ENCODE results near the gene TMEM81.

TMEM81 gene

DNA sequence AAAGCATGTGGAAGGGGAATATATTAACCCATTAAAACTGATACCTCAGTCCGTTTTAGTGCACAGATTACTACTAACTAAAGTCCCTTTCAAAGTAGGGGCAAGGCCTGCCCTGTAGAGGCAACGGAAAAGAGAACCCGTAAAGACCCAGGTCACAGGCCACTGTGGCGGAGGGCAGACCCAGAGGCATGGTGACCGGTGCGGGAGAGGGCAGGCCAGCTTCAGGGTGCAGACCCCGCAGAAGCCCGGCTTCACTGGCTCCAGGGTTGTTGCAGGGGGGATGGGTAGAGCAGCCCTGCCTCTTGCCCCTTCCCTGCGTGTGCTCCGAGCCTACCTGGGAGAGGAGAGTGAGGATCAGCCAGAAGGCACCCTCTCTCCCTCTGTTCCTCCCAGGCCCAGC is 23.5 kb downstream of the TMEM81 start:
- Histone ChIP-seq H3F3A (ENCODE audit: insufficient read depth, low read length) (no peaks in the 10 kb centered on the region), H3K9ac (ENCODE audit: low read length) (no peak overlapping the region), H3K9me2 (ENCODE audit: low read depth, low read length) (no peaks in the 10 kb centered on the region), H3K4me2 (ENCODE audit: low read length) (no peak overlapping the region), H3K27me3 (ENCODE audit: insufficient read depth, low read length) (peaks cover 11% of the 10 kb centered on the region), H3K36me3 (ENCODE audit: insufficient read depth, low read length) (no peaks in the 10 kb centered on the region), H3K4me3 (ENCODE audit: low read depth, low read length, poor library complexity, severe bottlenecking) (no peak overlapping the region), H3K9me3 (ENCODE audit: low read length) (no peaks in the 10 kb centered on the region), H3K27ac (ENCODE audit: low read depth, low read length, poor library complexity, severe bottlenecking) (no peak overlapping the region), H3K79me2 (ENCODE audit: insufficient read depth, low read length) (no peaks in the 10 kb centered on the region), H2AFZ (ENCODE audit: low read length) (no peak overlapping the region), H4K20me1 (ENCODE audit: insufficient read depth, low read length) (no peaks in the 10 kb centered on the region), H3K4me1 (ENCODE audit: insufficient read depth, low read length, severe bottlenecking) (no peaks in the 10 kb centered on the region)
- TF ChIP-seq, protein P1, sequence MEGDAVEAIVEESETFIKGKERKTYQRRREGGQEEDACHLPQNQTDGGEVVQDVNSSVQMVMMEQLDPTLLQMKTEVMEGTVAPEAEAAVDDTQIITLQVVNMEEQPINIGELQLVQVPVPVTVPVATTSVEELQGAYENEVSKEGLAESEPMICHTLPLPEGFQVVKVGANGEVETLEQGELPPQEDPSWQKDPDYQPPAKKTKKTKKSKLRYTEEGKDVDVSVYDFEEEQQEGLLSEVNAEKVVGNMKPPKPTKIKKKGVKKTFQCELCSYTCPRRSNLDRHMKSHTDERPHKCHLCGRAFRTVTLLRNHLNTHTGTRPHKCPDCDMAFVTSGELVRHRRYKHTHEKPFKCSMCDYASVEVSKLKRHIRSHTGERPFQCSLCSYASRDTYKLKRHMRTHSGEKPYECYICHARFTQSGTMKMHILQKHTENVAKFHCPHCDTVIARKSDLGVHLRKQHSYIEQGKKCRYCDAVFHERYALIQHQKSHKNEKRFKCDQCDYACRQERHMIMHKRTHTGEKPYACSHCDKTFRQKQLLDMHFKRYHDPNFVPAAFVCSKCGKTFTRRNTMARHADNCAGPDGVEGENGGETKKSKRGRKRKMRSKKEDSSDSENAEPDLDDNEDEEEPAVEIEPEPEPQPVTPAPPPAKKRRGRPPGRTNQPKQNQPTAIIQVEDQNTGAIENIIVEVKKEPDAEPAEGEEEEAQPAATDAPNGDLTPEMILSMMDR (IDR thresholded peaks at IDR 0.05; ENCODE audit: low read length): no peak
- no peak for TF ChIP-seq EZH2 (IDR thresholded peaks at IDR 0.05; ENCODE audit: borderline replicate concordance, low read length)

DNA sequence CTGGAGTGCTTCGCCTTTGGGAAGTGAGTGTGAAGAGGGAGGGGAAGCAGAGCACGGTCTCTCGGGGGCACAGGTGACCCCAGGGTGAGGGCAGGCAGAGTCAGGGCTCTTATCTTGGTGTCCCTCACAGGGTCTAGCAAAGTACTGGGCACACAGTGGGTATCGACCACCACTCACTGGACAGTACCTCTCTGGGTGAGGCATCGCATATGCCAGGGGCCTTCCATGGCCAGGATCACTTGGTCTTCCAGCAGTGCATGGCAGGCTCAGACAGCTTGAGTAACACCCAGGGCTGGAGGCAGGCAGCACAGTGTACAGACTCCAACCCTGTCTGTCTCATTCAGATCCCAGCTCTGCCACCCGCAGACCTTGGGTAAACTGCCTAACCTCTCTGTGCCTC is 24.6 kb downstream of the TMEM81 start:
- no peak overlapping the region for H3K27ac ChIP-seq (ENCODE audit: low read depth, low read length, poor library complexity, severe bottlenecking)
- no peak overlapping the region for H3K9ac ChIP-seq (ENCODE audit: low read length)
- no peaks in the 10 kb centered on the region for H3F3A ChIP-seq (ENCODE audit: insufficient read depth, low read length)
- TF ChIP-seq, protein P1 (IDR thresholded peaks at IDR 0.05; ENCODE audit: low read length): no peak
- TF ChIP-seq EZH2 (IDR thresholded peaks at IDR 0.05; ENCODE audit: borderline replicate concordance, low read length): no peak
- H3K4me3 ChIP-seq (ENCODE audit: low read depth, low read length, poor library complexity, severe bottlenecking): no peak overlapping the region
- no peak overlapping the region for H2AFZ ChIP-seq (ENCODE audit: low read length)
- no peaks in the 10 kb centered on the region for H3K9me3 ChIP-seq (ENCODE audit: low read length)
- H3K4me1 ChIP-seq (ENCODE audit: insufficient read depth, low read length, severe bottlenecking): no peaks in the 10 kb centered on the region
- H3K9me2 ChIP-seq (ENCODE audit: low read depth, low read length): no peaks in the 10 kb centered on the region
- H3K4me2 ChIP-seq (ENCODE audit: low read length): no peak overlapping the region
- no peaks in the 10 kb centered on the region for H3K36me3 ChIP-seq (ENCODE audit: insufficient read depth, low read length)
- peaks cover 7% of the 10 kb centered on the region; the same call in 1 of the 2 replicates for H3K27me3 ChIP-seq (ENCODE audit: insufficient read depth, low read length)
- H4K20me1 ChIP-seq (ENCODE audit: insufficient read depth, low read length): no peaks in the 10 kb centered on the region
- H3K79me2 ChIP-seq (ENCODE audit: insufficient read depth, low read length): no peaks in the 10 kb centered on the region

DNA sequence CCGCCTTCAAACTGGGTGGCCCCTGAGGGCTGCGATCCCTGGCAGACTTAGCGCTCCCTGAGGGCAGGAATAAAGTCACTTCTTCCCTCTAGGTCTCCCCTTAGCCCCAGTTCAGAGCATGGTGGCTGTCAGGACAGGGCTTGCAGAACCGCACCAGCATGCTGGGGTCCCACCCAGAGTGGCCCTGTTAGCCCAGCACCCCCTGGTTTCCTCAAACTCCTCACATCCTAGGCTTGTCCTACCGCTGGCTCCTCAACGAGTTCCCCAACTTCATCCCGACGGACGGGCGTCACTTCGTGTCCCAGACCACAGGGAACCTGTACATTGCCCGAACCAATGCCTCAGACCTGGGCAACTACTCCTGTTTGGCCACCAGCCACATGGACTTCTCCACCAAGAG is 25.4 kb downstream of the TMEM81 start:
- Histone ChIP-seq H3K79me2 (ENCODE audit: insufficient read depth, low read length) (no peaks in the 10 kb centered on the region), H2AFZ (ENCODE audit: low read length) (no peak overlapping the region), H3F3A (ENCODE audit: insufficient read depth, low read length) (no peaks in the 10 kb centered on the region), H3K9me2 (ENCODE audit: low read depth, low read length) (no peaks in the 10 kb centered on the region), H3K4me2 (ENCODE audit: low read length) (no peak overlapping the region), H3K9me3 (ENCODE audit: low read length) (no peaks in the 10 kb centered on the region), H3K9ac (ENCODE audit: low read length) (no peak overlapping the region), H3K36me3 (ENCODE audit: insufficient read depth, low read length) (no peaks in the 10 kb centered on the region), H3K4me3 (ENCODE audit: low read depth, low read length, poor library complexity, severe bottlenecking) (no peak overlapping the region), H3K27me3 (ENCODE audit: insufficient read depth, low read length) (peaks cover 7% of the 10 kb centered on the region; the same call in 1 of the 2 replicates), H4K20me1 (ENCODE audit: insufficient read depth, low read length) (no peaks in the 10 kb centered on the region), H3K4me1 (ENCODE audit: insufficient read depth, low read length, severe bottlenecking) (no peaks in the 10 kb centered on the region), H3K27ac (ENCODE audit: low read depth, low read length, poor library complexity, severe bottlenecking) (no peak overlapping the region)
- no peak for TF ChIP-seq EZH2 (IDR thresholded peaks at IDR 0.05; ENCODE audit: borderline replicate concordance, low read length)

DNA sequence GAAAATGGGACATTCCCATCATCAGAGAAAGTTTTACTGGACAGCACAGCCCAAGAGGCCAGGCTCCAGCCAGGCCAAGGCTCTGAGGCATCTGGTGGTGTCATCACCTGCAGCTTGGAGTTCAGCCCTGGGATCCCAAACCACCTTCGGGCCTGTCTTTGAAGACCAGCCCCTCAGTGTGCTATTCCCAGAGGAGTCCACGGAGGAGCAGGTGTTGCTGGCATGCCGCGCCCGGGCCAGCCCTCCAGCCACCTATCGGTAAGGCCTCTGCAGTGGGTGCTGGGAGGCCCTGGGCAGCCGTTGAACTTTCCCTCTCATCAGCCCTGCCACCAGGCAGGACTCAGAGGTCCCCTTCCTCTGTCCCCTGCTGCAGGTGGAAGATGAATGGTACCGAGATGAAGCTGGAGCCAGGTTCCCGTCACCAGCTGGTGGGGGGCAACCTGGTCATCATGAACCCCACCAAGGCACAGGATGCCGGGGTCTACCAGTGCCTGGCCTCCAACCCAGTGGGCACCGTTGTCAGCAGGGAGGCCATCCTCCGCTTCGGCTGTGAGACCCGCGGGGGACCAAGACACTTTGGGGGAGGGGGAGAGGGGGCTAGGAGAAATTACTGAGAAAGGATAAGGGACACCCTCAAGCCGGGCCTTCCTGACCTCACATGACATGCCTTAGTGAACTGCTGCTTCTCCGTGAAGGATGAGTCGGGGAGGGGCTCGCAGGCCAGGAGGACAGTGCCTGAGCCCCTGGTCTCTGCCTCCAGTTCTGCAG is 26.3 kb downstream of the TMEM81 start:
- H3K9me3 ChIP-seq (ENCODE audit: low read length): no peaks in the 10 kb centered on the region
- no peaks in the 10 kb centered on the region for H3K36me3 ChIP-seq (ENCODE audit: insufficient read depth, low read length)
- H3K9ac ChIP-seq (ENCODE audit: low read length): no peak overlapping the region
- TF ChIP-seq, protein P1 (IDR thresholded peaks at IDR 0.05; ENCODE audit: low read length): no peak
- no peak for TF ChIP-seq EZH2 (IDR thresholded peaks at IDR 0.05; ENCODE audit: borderline replicate concordance, low read length)
- H3K79me2 ChIP-seq (ENCODE audit: insufficient read depth, low read length): no peaks in the 10 kb centered on the region
- no peaks in the 10 kb centered on the region for H3K9me2 ChIP-seq (ENCODE audit: low read depth, low read length)
- H3K4me2 ChIP-seq (ENCODE audit: low read length): no peak overlapping the region
- peaks cover 7% of the 10 kb centered on the region; the same call in 1 of the 2 replicates for H3K27me3 ChIP-seq (ENCODE audit: insufficient read depth, low read length)
- no peaks in the 10 kb centered on the region for H3K4me1 ChIP-seq (ENCODE audit: insufficient read depth, low read length, severe bottlenecking)
- H3K4me3 ChIP-seq (ENCODE audit: low read depth, low read length, poor library complexity, severe bottlenecking): no peak overlapping the region
- no peak overlapping the region for H3K27ac ChIP-seq (ENCODE audit: low read depth, low read length, poor library complexity, severe bottlenecking)
- no peaks in the 10 kb centered on the region for H4K20me1 ChIP-seq (ENCODE audit: insufficient read depth, low read length)
- H2AFZ ChIP-seq (ENCODE audit: low read length): no peak overlapping the region
- H3F3A ChIP-seq (ENCODE audit: insufficient read depth, low read length): no peaks in the 10 kb centered on the region

Data from OCI-LY1 (cell line).